Measurements from ENCODE around the gene ZNRD2. TPM values are rescaled to one million over a fixed set of nuclear protein-coding genes. Genes with fewer than 3 reads are reported as not detected.
A peak's percentile ranks its signal among the peaks of the same experiment; 100 is the strongest.

The ZNRD2 gene
- total RNA-seq, 1 donor from 2014 or later, result 94.6 TPM

- H3K9me3 Mint-ChIP-seq, result no peaks in the 10 kb centered on the region
- no peaks in the 10 kb centered on the region for H3K27me3 Mint-ChIP-seq (ENCODE audit: insufficient read depth)
- no peak for DNase-seq (ENCODE audit: low spot score)
- H3K4me3 Mint-ChIP-seq, result peak overlapping the region; percentile 85
- H3K27ac Mint-ChIP-seq, result peak overlapping the region; percentile 81
- intact Hi-C loops (cut with micrococcal nuclease), result loop anchor here (2.0 kb wide), 1 partner anchor 121 kb away; the partner anchor contains the start of gene RELA
- peaks cover 24% of the 10 kb centered on the region for H3K36me3 Mint-ChIP-seq (ENCODE audit: low read depth)
- H3K4me1 Mint-ChIP-seq (ENCODE audit: low read depth), result peaks cover 35% of the 10 kb centered on the region
These were observed 28.9 kb upstream of the ZNRD2 start for GRCh38 chr11:65541093-65541982.

- Mint-ChIP-seq H3K9me3 (no peaks in the 10 kb centered on the region), H3K4me3 (no peak overlapping the region), H3K27me3 (ENCODE audit: insufficient read depth) (no peaks in the 10 kb centered on the region), H3K4me1 (ENCODE audit: low read depth) (peaks cover 36% of the 10 kb centered on the region), H3K27ac (no peak overlapping the region), H3K36me3 (ENCODE audit: low read depth) (peaks cover 24% of the 10 kb centered on the region)
- no peak for DNase-seq (ENCODE audit: low spot score)
- intact Hi-C loops (cut with micrococcal nuclease), result no loop called here
These were observed 27.4 kb upstream of the ZNRD2 start for GRCh38 chr11:65542738-65543390.

GRCh38 chr11:65545853-65546216 lies 24.4 kb upstream of the ZNRD2 start:
- H3K4me1 Mint-ChIP-seq (ENCODE audit: low read depth), result peaks cover 45% of the 10 kb centered on the region
- DNase-seq (ENCODE audit: low spot score), result no peak
- H3K27me3 Mint-ChIP-seq (ENCODE audit: insufficient read depth), result no peaks in the 10 kb centered on the region
- H3K27ac Mint-ChIP-seq, result peak overlapping the region; percentile 53
- no peaks in the 10 kb centered on the region for H3K9me3 Mint-ChIP-seq
- H3K4me3 Mint-ChIP-seq, result peak overlapping the region; percentile 70
- peaks cover 38% of the 10 kb centered on the region for H3K36me3 Mint-ChIP-seq (ENCODE audit: low read depth)
- intact Hi-C loops (cut with micrococcal nuclease), result loop anchor here (1.0 kb wide), 3 partner anchors 21 to 42 kb away; partner anchors contain the start of genes SCYL1 and ZNRD2

- peak; percentile 96 for DNase-seq (ENCODE audit: low spot score)
- peaks cover 44% of the 10 kb centered on the region for H3K4me1 Mint-ChIP-seq (ENCODE audit: low read depth)
- H3K27ac Mint-ChIP-seq, result peak overlapping the region; percentile 79
- no peaks in the 10 kb centered on the region for H3K27me3 Mint-ChIP-seq (ENCODE audit: insufficient read depth)
- intact Hi-C loops (cut with micrococcal nuclease), result loop anchor here (1.0 kb wide), 3 partner anchors 21 to 42 kb away; partner anchors contain the start of genes SCYL1 and ZNRD2
- no peaks in the 10 kb centered on the region for H3K9me3 Mint-ChIP-seq
- peak overlapping the region; percentile 76 for H3K4me3 Mint-ChIP-seq
- peaks cover 39% of the 10 kb centered on the region for H3K36me3 Mint-ChIP-seq (ENCODE audit: low read depth)
These were observed 23.9 kb upstream of the ZNRD2 start for GRCh38 chr11:65546217-65546958.

GRCh38 chr11:65547446-65548125 lies 22.7 kb upstream of the ZNRD2 start:
- no peaks in the 10 kb centered on the region for H3K9me3 Mint-ChIP-seq
- peak overlapping the region; percentile 8 for H3K4me3 Mint-ChIP-seq
- H3K36me3 Mint-ChIP-seq (ENCODE audit: low read depth), result peaks cover 50% of the 10 kb centered on the region
- H3K4me1 Mint-ChIP-seq (ENCODE audit: low read depth), result peaks cover 48% of the 10 kb centered on the region
- no peak overlapping the region for H3K27ac Mint-ChIP-seq
- no peak for DNase-seq (ENCODE audit: low spot score)
- no peaks in the 10 kb centered on the region for H3K27me3 Mint-ChIP-seq (ENCODE audit: insufficient read depth)
- intact Hi-C loops (cut with micrococcal nuclease), result no loop called here

- Mint-ChIP-seq H3K36me3 (ENCODE audit: low read depth) (peaks cover 49% of the 10 kb centered on the region), H3K27me3 (ENCODE audit: insufficient read depth) (no peaks in the 10 kb centered on the region), H3K4me1 (ENCODE audit: low read depth) (peaks cover 50% of the 10 kb centered on the region), H3K9me3 (no peaks in the 10 kb centered on the region), H3K4me3 (peak overlapping the region; percentile 8), H3K27ac (peak overlapping the region; percentile 83)
- DNase-seq (ENCODE audit: low spot score), result no peak
- intact Hi-C loops (cut with micrococcal nuclease), result no loop called here
These were observed 21.9 kb upstream of the ZNRD2 start for GRCh38 chr11:65548395-65548794.

GRCh38 chr11:65549096-65549495 lies 21.2 kb upstream of the ZNRD2 start:
- intact Hi-C loops (cut with micrococcal nuclease), result no loop called here
- DNase-seq (ENCODE audit: low spot score), result no peak
- H3K36me3 Mint-ChIP-seq (ENCODE audit: low read depth), result peaks cover 47% of the 10 kb centered on the region
- H3K27ac Mint-ChIP-seq, result peak overlapping the region; percentile 27
- no peak overlapping the region for H3K4me3 Mint-ChIP-seq
- no peaks in the 10 kb centered on the region for H3K9me3 Mint-ChIP-seq
- peaks cover 48% of the 10 kb centered on the region for H3K4me1 Mint-ChIP-seq (ENCODE audit: low read depth)
- no peaks in the 10 kb centered on the region for H3K27me3 Mint-ChIP-seq (ENCODE audit: insufficient read depth)

- intact Hi-C loops (cut with micrococcal nuclease), result no loop called here
- peaks cover 28% of the 10 kb centered on the region for H3K36me3 Mint-ChIP-seq (ENCODE audit: low read depth)
These were observed 18.5 kb upstream of the ZNRD2 start for GRCh38 chr11:65551572-65552387.

GRCh38 chr11:65552388-65552951 lies 17.8 kb upstream of the ZNRD2 start:
- Mint-ChIP-seq H3K4me1 (ENCODE audit: low read depth) (peaks cover 59% of the 10 kb centered on the region), H3K9me3 (no peaks in the 10 kb centered on the region), H3K36me3 (ENCODE audit: low read depth) (peaks cover 28% of the 10 kb centered on the region), H3K4me3 (peak overlapping the region; percentile 42), H3K27me3 (ENCODE audit: insufficient read depth) (no peaks in the 10 kb centered on the region), H3K27ac (peak overlapping the region; percentile 57)
- intact Hi-C loops (cut with micrococcal nuclease), result no loop called here
- no peak for DNase-seq (ENCODE audit: low spot score)

More at GRCh38 chr11:65551572-65552387, 18.5 kb upstream of the ZNRD2 start:
- H3K9me3 Mint-ChIP-seq, result no peaks in the 10 kb centered on the region
- no peaks in the 10 kb centered on the region for H3K27me3 Mint-ChIP-seq (ENCODE audit: insufficient read depth)
- peak overlapping the region; percentile 42 for H3K4me3 Mint-ChIP-seq
- peak; percentile 47 for DNase-seq (ENCODE audit: low spot score)
- peaks cover 53% of the 10 kb centered on the region for H3K4me1 Mint-ChIP-seq (ENCODE audit: low read depth)
- H3K27ac Mint-ChIP-seq, result peak overlapping the region; percentile 57

- DNase-seq (ENCODE audit: low spot score), result peak; percentile 77
- intact Hi-C loops (cut with micrococcal nuclease), result loop anchor here (1.0 kb wide), 1 partner anchor 13 kb away; no protein-coding TSS in a partner anchor
- Mint-ChIP-seq H3K36me3 (ENCODE audit: low read depth) (peaks cover 22% of the 10 kb centered on the region), H3K9me3 (no peaks in the 10 kb centered on the region), H3K27ac (peak overlapping the region; percentile 29), H3K4me3 (peak overlapping the region; percentile 30), H3K27me3 (ENCODE audit: insufficient read depth) (no peaks in the 10 kb centered on the region), H3K4me1 (ENCODE audit: low read depth) (peaks cover 53% of the 10 kb centered on the region)
These were observed 16.8 kb upstream of the ZNRD2 start for GRCh38 chr11:65553301-65554001.
